Thoracic aorta (tissue), 2 donors: Measurements from ENCODE around the gene TRAF5. TPM values are rescaled to one million over a fixed set of nuclear protein-coding genes. Genes with fewer than 3 reads are reported as not detected.

ENCODE experiments used
- ATAC-seq: fragments of 150-250 bp; one replicate; pipeline ENCODE4 v1.8.0; 2017; ENCODE audit warnings: low read depth; ENCODE audit not compliant: insufficient number of reproducible peaks, low FRiP score
- DNase-seq: peaks from one replicate; pipeline ENCODE4 v3.0.0-alpha.2; 2020; ENCODE audit warnings: low spot score
- H3K27ac ChIP-seq, 2 donors: fragments of 200-600 bp; sonication (generic); 1 replicate in 1 of 2; 2 replicates in 1 of 2; pipeline ENCODE4 v1.5.1; 2016; ENCODE audit warnings: mild to moderate bottlenecking in 2 of 2, moderate library complexity in 2 of 2
- H3K27me3 ChIP-seq: fragments of 200-600 bp; sonication (generic); replicated peaks from 2 replicates; pipeline ENCODE4 v1.6.0; 2016; ENCODE audit warnings: mild to moderate bottlenecking; ENCODE audit not compliant: insufficient read depth
- H3K36me3 ChIP-seq: fragments of 200-600 bp; sonication (generic); one replicate; pipeline ENCODE4 v1.5.1; 2016
- H3K4me1 ChIP-seq, 2 donors: fragments of 200-600 bp; sonication (generic); 1 replicate in 1 of 2; 2 replicates in 1 of 2; pipeline versions ENCODE4 v1.5.1 to v1.6.0; 2016; ENCODE audit warnings: low read depth in 2 of 2, mild to moderate bottlenecking in 1 of 2; ENCODE audit not compliant: control insufficient read depth in 1 of 2
- H3K4me3 ChIP-seq: fragments of 200-600 bp; sonication (generic); 2 replicates; pipeline ENCODE4 v1.5.1; 2016; ENCODE audit warnings: mild to moderate bottlenecking
- H3K9me3 ChIP-seq: fragments of 200-600 bp; sonication (generic); 2 replicates; pipeline ENCODE4 v1.5.1; 2016
- total RNA-seq, 2 donors: library from RNA; depleted of rRNA; stranded (reverse); fragments of >200 nt; gene quantifications; one replicate each; pipeline versions ENCODE4 v1.1.0 to v1.2.3, GENCODE V29; 2016
- TF ChIP-seq, protein P1 (sequence below): fragments of 200-600 bp; sonication (generic); IDR thresholded peaks from one replicate; pipeline ENCODE4 v1.5.1; 2019; ENCODE audit warnings: antibody characterized with exemption

TRAF5 gene
- total RNA-seq, 2 donors from 2014 or later: 55.8 to 62.7 TPM

GRCh38 chr1:211420845-211421454 is 94.3 kb downstream of the TRAF5 start:
- H3K27ac ChIP-seq: no peak overlapping the region
- H3K36me3 ChIP-seq: no peaks in the 10 kb centered on the region
- H3K4me1 ChIP-seq: no peaks in the 10 kb centered on the region
- TF ChIP-seq, protein P1, sequence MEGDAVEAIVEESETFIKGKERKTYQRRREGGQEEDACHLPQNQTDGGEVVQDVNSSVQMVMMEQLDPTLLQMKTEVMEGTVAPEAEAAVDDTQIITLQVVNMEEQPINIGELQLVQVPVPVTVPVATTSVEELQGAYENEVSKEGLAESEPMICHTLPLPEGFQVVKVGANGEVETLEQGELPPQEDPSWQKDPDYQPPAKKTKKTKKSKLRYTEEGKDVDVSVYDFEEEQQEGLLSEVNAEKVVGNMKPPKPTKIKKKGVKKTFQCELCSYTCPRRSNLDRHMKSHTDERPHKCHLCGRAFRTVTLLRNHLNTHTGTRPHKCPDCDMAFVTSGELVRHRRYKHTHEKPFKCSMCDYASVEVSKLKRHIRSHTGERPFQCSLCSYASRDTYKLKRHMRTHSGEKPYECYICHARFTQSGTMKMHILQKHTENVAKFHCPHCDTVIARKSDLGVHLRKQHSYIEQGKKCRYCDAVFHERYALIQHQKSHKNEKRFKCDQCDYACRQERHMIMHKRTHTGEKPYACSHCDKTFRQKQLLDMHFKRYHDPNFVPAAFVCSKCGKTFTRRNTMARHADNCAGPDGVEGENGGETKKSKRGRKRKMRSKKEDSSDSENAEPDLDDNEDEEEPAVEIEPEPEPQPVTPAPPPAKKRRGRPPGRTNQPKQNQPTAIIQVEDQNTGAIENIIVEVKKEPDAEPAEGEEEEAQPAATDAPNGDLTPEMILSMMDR: no peak
- ATAC-seq (no peak), DNase-seq (no peak)
- H3K4me3 ChIP-seq: no peak overlapping the region
- no peaks in the 10 kb centered on the region for H3K27me3 ChIP-seq
- H3K9me3 ChIP-seq: no peaks in the 10 kb centered on the region

DNA sequence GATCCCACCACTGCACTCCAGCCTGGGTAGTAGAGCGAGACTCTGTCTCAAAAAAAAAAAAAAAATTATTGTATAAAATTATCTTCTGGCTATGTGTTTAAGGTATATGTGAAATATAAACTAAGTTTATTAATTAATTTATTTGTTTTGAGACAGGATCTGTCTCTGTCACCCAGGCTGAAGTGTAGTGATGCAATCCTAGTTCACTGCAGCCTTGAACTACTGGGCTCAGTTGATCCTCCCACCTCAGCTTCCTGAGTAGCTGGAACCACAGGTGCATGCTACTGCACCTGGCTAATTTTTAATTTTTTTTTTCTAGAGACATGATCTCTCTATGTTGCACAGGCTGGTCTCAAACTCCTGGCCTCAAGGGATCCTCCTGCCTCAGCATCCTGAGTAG is 97.4 kb downstream of the TRAF5 start:
- TF ChIP-seq, protein P1: no peak
- no peaks in the 10 kb centered on the region for H3K27me3 ChIP-seq
- ATAC-seq: no peak

More for the DNA sequence above, 97.4 kb downstream of the TRAF5 start:
- DNase-seq: no peak
- Histone ChIP-seq H3K4me3 (no peak overlapping the region), H3K9me3 (no peaks in the 10 kb centered on the region), H3K36me3 (no peaks in the 10 kb centered on the region), H3K27ac (no peak overlapping the region), H3K4me1 (no peaks in the 10 kb centered on the region)

Other genes starting within 250 kb of the TRAF5 start
- gene KCNH1, start 192.7 kb upstream of the TRAF5 start, total RNA-seq: under 1 TPM in 1 of 2 donors, not detected in 1; 0.21 TPM
- 10 to 100 TPM; 59.2 to 70.3 TPM for gene RCOR3, start 67.5 kb upstream of the TRAF5 start, total RNA-seq
- gene RD3, start 165.3 kb downstream of the TRAF5 start, total RNA-seq: under 1 TPM in 1 of 2 donors, not detected in 1; 0.41 TPM